Femur (tissue), 1 donor: ENCODE results near the gene LRPPRC.
"Not testable (repeated sequence)": the region's sequence is repeated elsewhere in the genome, so short reads cannot be mapped to it uniquely, and the experiment has no call there.

Source experiments
- DNase-seq: peaks from one replicate; pipeline ENCODE4 v3.0.0-alpha.2; 2017

LRPPRC gene

DNA sequence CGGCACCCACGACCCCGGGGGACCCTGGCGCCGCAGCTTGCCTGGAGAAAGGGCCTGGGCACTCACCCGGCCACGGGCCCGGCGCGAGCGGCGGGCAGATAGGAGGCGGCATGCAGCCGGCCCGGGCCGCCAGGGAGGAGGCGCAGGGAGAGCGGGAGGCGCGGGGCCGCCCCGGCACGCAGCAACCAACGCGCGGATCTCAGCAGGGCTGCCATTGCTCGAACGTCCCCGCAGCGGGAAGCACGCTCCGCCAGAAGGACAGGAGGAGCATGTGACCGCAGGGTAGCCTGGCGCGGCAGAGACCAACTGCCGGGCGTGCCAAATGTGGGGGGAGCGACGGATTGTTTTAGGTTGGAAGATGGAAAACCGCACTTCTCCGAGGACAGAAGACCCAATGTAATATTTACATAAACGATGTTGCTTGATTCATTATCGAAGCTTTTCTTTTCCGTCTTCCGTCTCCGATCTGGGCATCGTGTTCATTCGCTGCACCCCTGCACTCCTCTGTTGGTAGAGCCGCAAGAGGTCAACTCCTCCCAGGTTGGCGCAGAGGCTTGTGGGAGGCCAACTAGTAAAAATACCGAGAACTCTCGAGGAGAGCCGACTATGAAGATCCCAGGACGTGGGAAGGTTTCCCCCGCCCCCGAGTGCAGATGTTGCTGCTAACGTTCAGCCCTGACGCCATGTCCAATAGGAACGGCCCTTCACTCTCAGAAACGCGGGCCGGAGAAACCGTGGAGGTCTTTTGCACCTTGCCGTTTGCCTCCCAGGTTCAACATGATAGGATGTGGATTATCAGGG is at the start of gene LRPPRC:
Gene LRPPRC, minus strand, starts transcription at position 257 of the 801 bp plus-strand sequence. Its CDS starts 42 bp downstream, at position 215.
- peak; percentile 96 for DNase-seq

GRCh38 chr2:44045061-44045460 is 49.3 kb upstream of the LRPPRC start:
- DNase-seq, result no peak

GRCh38 chr2:44044281-44044720 is 48.5 kb upstream of the LRPPRC start:
- peak; percentile 84 for DNase-seq

DNA sequence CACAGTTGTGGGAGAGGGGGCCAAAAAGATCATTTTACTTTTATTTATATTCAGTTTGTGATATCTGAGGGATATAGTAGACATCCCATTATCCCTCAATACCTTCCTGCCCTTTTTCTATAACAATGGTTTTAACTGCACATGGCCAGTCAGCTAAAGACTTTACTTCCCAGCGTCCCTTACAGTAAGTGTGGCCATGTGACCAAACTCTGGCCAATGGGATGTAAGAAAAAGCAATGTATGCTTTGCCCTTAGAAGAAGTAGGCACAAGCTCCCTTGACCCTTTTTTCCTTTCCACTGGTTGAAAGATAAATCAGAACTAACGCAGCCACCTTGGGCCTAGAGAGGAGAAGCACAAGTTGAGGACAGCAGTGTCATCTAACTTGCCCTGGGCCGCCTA is 44.6 kb upstream of the LRPPRC start:
- no peak for DNase-seq

DNA sequence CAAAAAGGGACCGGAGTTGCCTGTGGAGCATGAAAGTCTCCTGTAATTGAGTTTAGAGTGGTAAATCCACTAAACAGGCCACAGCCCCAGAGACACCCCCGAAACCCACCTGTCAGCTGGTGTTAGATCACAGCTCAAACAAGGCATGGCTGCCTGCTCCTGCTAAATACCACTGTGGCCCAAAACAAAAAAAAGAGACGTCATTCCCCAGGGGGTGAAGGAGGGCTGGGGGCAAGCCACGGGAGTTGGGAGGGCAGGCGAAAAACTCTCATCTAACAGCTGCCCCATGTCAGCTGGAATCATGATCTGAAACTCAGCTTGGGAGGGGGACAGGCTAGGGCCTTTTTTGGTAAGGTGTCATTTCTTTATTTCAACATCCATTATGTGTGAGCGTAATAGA is 42.5 kb upstream of the LRPPRC start:
- DNase-seq, result no peak

DNA sequence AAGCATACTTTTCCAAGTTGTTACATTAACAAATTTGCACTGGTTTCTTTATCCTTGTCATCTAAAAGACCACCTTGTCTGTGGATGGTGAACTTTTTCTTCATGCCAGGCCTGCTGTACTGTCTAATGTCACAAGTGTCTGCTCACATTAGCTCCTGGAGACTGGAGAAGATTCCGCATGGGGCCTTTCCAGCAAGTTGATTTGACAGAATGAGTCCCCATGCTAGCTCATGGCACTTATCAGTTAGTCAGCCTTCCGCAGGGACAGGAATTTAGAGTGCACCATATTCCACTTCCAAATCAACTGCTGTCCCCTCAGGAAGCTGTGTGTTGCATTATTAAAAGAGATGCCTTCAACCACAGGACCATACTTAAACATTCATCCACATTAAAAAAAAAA is 41.4 kb upstream of the LRPPRC start:
- DNase-seq, result no peak

GRCh38 chr2:44033947-44034346 is 38.2 kb upstream of the LRPPRC start:
- DNase-seq, result no peak

DNA sequence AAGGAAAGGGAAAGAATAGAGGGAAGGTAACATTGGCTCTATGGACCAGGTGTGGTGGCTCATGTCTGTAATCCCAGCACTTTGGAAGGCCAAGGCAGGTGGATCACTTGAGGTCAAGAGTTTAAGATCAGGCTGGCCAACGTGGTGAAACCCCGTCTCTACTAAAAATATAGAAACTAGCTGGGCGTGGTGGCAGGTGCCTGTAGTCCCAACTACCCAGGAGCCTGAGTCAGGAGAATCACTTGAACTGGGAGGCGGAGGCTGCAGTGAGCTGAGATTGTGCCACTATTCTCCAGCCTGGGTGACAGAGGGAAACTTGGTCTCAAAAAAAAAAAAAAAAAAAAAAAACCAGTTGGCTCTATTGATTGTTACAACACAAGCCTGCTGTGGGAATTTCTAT is 31.3 kb upstream of the LRPPRC start:
- not testable (repeated sequence) for DNase-seq

DNA sequence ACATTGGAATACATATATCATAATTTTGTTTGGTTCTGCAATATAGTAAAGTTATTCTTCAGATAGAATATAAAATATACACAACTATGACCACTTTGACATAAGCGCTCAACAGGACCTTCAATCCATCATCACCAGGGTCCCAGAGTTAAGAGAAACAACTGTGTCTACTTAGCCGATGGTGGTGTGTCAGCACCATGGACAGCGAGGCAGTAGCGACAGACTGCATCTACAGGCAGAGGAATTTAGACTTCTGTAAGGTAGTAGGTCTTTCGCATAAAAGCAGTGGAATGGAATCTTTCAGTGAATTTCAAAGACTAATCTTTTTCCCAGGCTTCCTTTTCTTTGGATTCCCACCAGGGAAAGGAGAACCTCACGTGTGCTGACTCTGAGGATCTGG is 20.5 kb upstream of the LRPPRC start:
- DNase-seq, result peak; percentile 49

DNA sequence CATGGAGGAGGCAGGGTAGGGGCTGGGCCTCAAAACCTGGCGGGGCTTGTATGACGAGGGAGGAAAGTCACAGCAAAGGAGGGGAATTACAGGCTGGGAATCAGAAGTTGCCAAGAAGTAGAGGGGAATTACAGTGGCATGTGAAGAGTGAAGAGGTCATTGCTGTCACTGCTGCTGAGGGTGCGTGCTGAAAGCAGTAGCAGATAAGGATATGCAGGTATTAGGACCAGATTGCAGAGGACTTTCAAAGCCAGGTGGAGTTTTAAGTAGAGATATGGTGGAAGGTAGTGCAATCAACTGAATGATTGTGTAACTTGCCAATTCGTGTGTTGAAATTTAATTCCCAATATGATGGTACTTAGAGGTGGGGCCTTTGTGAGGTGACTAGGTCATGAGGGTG is 19.4 kb upstream of the LRPPRC start:
- DNase-seq, result no peak

- not testable (repeated sequence) for DNase-seq
These were observed 17.4 kb upstream of the LRPPRC start for GRCh38 chr2:44013205-44013604.

DNA sequence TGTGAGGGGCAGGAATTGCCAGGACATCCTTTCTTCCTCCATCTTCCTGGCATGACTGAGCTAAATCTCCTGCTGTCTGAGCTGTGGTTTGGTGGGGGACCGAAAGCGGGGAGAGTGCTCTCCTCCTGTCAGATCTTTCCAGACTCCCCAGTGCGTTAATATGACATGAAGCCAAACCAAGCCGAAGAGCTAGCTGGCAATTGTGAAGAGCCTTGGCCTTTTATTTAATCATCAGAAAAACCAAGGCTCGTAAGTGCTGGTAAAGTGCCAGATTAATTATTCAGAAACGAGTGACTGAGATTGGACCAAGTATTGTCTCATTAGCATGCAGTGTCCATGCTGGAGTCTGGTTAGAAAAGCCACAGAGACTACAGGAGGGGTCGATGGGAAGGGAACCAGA is 14.5 kb upstream of the LRPPRC start:
- no peak for DNase-seq

- no peak for DNase-seq
These were observed 13.4 kb upstream of the LRPPRC start for GRCh38 chr2:44009136-44009735.

DNA sequence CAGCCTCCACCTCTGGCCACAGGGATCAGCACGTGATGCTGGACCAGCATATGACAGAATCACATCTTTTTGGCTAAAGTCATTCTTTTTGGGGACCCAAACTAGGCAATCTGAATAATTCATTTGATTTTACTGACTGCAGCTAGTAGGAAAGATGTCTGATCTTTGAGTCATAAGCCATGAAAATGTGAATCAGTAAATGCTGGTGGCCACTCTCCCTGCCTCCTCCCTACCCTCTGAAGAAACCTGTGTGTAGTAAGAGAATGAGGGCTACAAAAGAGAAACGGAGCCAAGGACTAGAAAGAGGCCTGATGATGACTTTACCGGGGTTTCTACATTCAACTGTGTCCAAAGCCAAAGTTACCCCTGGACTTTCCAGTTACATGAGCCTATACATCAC is 10.1 kb upstream of the LRPPRC start:
- no peak for DNase-seq

DNA sequence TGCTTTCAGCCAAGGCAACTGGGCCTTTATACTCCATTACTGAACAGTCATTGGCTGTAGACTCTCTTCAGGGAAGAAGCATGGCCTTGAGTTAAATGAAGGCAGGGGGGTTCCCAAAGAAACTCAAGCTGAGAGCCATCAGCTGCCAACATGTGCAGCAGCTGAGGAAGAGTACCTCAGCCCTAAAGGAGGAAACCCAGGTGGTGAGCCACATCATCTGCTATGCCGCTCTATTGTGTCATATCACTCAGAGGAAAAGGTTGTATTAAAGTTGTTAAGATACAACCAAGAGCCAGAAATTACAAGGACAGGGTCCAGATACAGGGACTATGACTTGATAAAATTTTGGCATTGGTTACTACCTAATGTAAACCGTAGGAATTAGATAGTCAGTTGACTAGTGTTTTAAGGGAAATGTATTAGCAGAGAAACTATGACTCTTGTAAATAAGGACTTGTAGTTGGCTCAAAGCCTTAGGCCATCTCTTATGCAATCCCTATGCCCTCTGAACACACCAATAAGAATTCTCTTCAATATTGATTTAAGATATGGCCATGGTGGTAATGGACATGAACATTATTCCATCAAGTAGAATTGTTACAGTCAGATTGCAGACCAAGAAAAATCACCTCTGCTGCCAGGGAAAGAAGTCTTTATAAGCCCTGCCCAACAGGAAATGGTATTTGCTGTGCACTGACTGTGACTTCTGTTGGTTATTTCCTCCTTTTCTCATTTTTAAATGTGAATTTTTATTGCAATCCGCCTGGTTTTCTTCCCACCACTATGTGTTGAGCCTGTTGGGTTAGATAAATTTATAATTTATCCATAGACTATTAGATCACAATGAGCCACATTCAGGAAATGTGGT is 9.2 kb upstream of the LRPPRC start:
- no peak for DNase-seq

DNA sequence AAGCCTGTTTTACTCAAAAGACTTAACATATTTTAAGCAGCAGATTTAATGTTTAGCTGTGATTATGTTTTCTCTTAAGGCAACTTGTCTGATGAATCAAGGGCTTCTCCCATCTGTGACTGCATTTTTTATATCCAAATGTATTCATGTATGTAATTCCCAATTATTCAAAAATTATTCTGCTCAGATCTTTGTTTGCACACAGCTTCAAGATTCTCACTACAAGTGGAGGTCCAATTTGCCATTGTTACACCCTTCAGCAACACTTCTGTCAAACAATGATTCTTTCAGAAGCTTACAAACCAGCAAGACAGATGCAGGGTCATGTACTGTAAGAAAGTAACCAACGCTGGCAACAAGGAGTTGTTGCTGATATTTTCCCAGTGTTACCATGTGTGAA is 5.9 kb upstream of the LRPPRC start:
- DNase-seq, result no peak

- no peak for DNase-seq
These were observed 2.5 kb upstream of the LRPPRC start for GRCh38 chr2:43998263-43998662.

DNA sequence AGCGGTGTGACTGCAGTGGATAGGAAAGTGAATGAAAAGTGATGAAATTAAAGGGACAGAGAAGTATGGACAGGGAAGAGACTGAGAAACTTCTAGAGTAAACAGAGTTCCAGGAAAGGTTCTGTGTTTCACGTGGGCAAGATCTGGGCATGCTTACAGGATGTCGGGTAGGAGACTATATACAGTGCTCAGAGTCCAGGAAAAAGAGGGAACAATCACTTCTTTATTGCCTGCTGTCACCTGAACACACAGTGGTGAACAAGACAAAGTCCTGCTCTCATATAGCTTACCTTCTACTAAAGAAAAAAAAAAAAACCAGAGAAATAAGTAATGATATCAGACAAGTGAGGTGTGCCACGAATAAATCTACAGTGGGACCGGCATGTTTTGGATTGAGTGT is 2.4 kb downstream of the LRPPRC start:
- no peak for DNase-seq

- DNase-seq, result no peak
These were observed 6.2 kb downstream of the LRPPRC start for GRCh38 chr2:43989545-43989944.

DNA sequence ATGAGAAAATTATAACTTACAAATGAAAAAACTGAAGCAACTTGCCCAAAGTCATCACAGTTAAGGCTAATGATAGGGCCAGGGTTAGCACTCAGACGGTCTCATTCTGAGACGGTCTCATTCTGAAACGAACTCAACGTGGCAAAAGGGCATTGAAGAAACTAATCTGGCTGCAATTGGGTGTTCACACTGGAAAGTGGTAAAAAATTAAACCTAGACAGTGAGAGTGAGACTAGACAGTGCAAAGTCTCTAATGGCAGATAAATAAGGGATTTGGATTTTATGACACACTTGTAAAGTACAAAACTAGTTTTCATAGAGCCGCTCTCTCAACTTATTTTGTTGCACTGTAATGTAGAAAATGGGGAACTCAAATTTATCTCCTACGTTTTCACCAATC is 9.2 kb downstream of the LRPPRC start:
- no peak for DNase-seq

- no peak for DNase-seq
These were observed 10.4 kb downstream of the LRPPRC start for GRCh38 chr2:43985359-43985758.

DNA sequence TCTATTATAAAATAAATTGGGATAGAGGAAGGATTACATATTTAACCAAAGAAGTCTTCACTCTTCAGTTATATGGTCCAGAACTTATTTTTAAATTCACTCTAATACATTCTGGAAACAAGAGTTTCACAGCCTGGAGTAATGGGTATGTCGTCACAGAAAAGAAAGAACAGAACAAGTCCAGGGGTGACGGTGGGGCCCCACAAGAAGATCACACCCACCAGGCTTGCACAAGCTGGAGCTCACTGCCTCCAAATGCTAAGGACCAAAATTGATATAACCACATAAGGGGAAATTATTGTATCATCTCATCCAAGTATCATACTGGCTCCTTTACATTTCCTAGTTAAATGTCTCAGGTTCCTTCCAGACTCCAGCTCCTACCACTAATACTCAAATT is 11.3 kb downstream of the LRPPRC start:
- no peak for DNase-seq

GRCh38 chr2:43980902-43981301 is 14.9 kb downstream of the LRPPRC start:
- no peak for DNase-seq
